Sigmoid colon (tissue), 7 donors: ENCODE measurements around the gene ABHD16B. TPM values are rescaled to one million over a fixed set of nuclear protein-coding genes. Genes with fewer than 3 reads are reported as not detected.

Source experiments
- DNase-seq: peaks from one replicate; pipeline ENCODE4 v3.0.0-alpha.2; 2019
- H3K27ac ChIP-seq, 4 donors: fragments of 200-600 bp; sonication (generic); one replicate each; pipeline ENCODE4 v1.5.1; 2016 to 2019; ENCODE audit warnings: mild to moderate bottlenecking in 1 of 4
- H3K27me3 ChIP-seq, 3 donors: fragments of 200-600 bp; sonication (generic); one replicate each; pipeline ENCODE4 v1.5.1; 2019; ENCODE audit warnings: mild to moderate bottlenecking in 1 of 3
- H3K36me3 ChIP-seq, 4 donors: fragments of 200-600 bp; sonication (generic); one replicate each; pipeline ENCODE4 v1.5.1; 2016 to 2019
- H3K4me1 ChIP-seq, 4 donors: fragments of 200-600 bp; sonication (generic); one replicate each; pipeline ENCODE4 v1.5.1; 2017 to 2019
- H3K4me3 ChIP-seq, 4 donors: fragments of 200-600 bp; sonication (generic); one replicate each; pipeline ENCODE4 v1.5.1; 2017 to 2019; ENCODE audit warnings: mild to moderate bottlenecking in 2 of 4, moderate library complexity in 1 of 4
- H3K9me3 ChIP-seq, 4 donors: fragments of 200-600 bp in 3 of 4; sonication (generic) in 3 of 4; one replicate each; pipeline versions ENCODE4 v1.5.1 to v1.6.1; 2013 to 2019
- CTCF ChIP-seq, 4 experiments: fragments of 450-650 bp in 3 of 4; fragments of 200-600 bp in 1 of 4; IDR thresholded peaks; one replicate each; pipeline ENCODE4 v1.5.1; 2016 to 2019; ENCODE audit warnings: antibody characterized with exemption in 4 of 4, mild to moderate bottlenecking in 3 of 4, moderate library complexity in 2 of 4
- EP300 ChIP-seq, 4 donors: sonication (generic); formaldehyde crosslinking; IDR thresholded peaks; one replicate each; pipeline ENCODE4 v1.6.1; 2017; ENCODE audit warnings: antibody characterized with exemption in 4 of 4
- POLR2A ChIP-seq, 2 donors: fragments of 450-650 bp; IDR thresholded peaks; one replicate each; pipeline ENCODE4 v1.6.1; 2016; ENCODE audit warnings: antibody characterized with exemption in 2 of 2, mild to moderate bottlenecking in 2 of 2, moderate library complexity in 2 of 2
- POLR2AphosphoS5 ChIP-seq, 4 donors: sonication (generic); formaldehyde crosslinking; IDR thresholded peaks; one replicate each; pipeline ENCODE4 v1.6.1; 2017; ENCODE audit warnings: antibody characterized with exemption in 4 of 4
- WGBS, 2 donors: extraction: QIAGEN DNeasy Blood & Tissue Kit; methylation state at CpG; one replicate each; pipeline ENCODE4 v1.1.7; 2013; 5-methylcytosine and 5-hydroxymethylcytosine counted together
- intact Hi-C: fragments of 100-400 bp; cut with DNase I; formaldehyde crosslinking; loops from one replicate; pipeline ENCODE4 v1.15.1; 2023
- polyA plus RNA-seq, 3 donors: library from polyadenylated mRNA; stranded (reverse); fragments of 200-250 nt; gene quantifications; one replicate each; pipeline ENCODE4 v1.2.3, GENCODE V29; 2013
- small RNA-seq, 3 donors: library from RNA; depleted of rRNA; stranded (forward); fragments of <200 nt; gene quantifications; one replicate each; pipeline ENCODE3, GENCODE V24; 2016
- total RNA-seq, 4 donors: library from RNA; depleted of rRNA; stranded (reverse); fragments of >200 nt; gene quantifications; one replicate each; pipeline ENCODE4 v1.1.0, GENCODE V29; 2016
- donor health status: healthy with polysubstance abuse.
- donor health status: Bipolar disorder and iron deficiency.
- donor health status: healthy.

The ABHD16B gene
- total and polyA plus RNA-seq, 7 donors: 0.44 TPM; not detected in 6

DNA sequence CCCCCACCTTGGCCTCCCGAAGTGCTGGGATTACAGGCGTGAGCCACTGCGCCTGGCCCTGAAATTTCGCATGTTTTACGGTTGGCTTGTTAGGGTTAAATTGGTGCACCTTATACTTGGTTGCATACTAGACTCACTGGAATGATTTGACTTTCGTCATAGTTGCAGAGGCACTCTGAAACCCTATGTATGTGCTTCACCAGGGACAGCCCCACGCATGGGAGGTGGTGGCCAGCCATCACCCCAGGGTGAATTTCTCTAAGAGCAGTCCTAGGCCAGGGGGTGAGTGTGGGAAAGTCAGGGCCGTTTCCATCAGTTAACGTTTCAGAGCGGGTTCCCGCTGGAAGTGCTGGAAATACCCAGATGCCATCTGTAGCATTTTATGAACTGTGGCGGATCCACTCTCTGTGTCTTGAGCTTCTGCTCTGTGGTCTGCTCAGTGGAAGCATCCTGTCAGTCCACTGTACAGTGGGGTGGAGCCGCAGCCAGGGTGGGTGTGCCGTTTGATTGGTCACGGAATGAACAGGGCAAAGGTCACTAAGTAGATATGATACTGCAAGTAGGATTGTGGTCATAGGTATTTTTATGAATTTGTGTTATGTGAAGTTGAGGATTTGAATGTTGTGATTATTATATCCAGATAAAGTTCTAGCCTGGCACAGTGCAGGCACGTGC is 46.8 kb downstream of the ABHD16B start:
- Histone ChIP-seq H3K4me1 (peaks cover 0 to 18% (median 5%) of the 10 kb centered on the region in 4 donors), H3K27me3 (no peaks in the 10 kb centered on the region), H3K9me3 (no peaks in the 10 kb centered on the region), H3K36me3 (no peaks in the 10 kb centered on the region), H3K27ac (no peak overlapping the region), H3K4me3 (no peak overlapping the region)
- no peak for DNase-seq
- TF ChIP-seq POLR2A (IDR thresholded peaks at IDR 0.05) (no peak), CTCF (IDR thresholded peaks at IDR 0.05) (no peak), EP300 (IDR thresholded peaks at IDR 0.05) (no peak), POLR2AphosphoS5 (IDR thresholded peaks at IDR 0.05) (no peak)
- 35 to 70% methylated on average over 16 of the region's 16 CpGs for WGBS, 2 donors
- intact Hi-C loops: no loop called here

GRCh38 chr20:63911176-63911575 is 49.9 kb downstream of the ABHD16B start:
- intact Hi-C loops: no loop called here
- H3K9me3 ChIP-seq: no peaks in the 10 kb centered on the region
- H3K4me3 ChIP-seq: no peak overlapping the region
- H3K27ac ChIP-seq: no peak overlapping the region
- H3K36me3 ChIP-seq: no peaks in the 10 kb centered on the region
- TF ChIP-seq POLR2AphosphoS5 (IDR thresholded peaks at IDR 0.05): no peak
- TF ChIP-seq CTCF (IDR thresholded peaks at IDR 0.05): no peak
- no peak for TF ChIP-seq EP300 (IDR thresholded peaks at IDR 0.05)
- TF ChIP-seq POLR2A (IDR thresholded peaks at IDR 0.05): no peak
- 12 to 43% methylated on average over 12 of the region's 12 CpGs for WGBS, 2 donors
- no peaks in the 10 kb centered on the region for H3K27me3 ChIP-seq
- DNase-seq: no peak
- H3K4me1 ChIP-seq: peaks cover 0 to 25% (median 5%) of the 10 kb centered on the region in 4 donors

Small RNAs within 50 kb of the gene (small RNA-seq; reads per million reads assigned to genes)
- gene RNU1-134P: 0 to 0.11 (median 0.07) reads per million in 3 donors

Other genes with a start within 250 kb of the ABHD16B start
- gene GMEB2, start 234.4 kb upstream of the ABHD16B start, total RNA-seq: 1 to 10 TPM; 6.2 to 8.2 (median 8.0) TPM
- 10 to 100 TPM in 1 of 3 donors, 1 to 10 TPM in 2; 6.0 to 15.1 (median 7.4) TPM for gene GMEB2, start 234.4 kb upstream of the ABHD16B start, polyA plus RNA-seq
- 10 to 100 TPM; 14.6 to 22.1 (median 20.1) TPM for gene STMN3, start 208.1 kb upstream of the ABHD16B start, total RNA-seq
- gene STMN3, start 208.1 kb upstream of the ABHD16B start, polyA plus RNA-seq: 10 to 100 TPM in 1 of 3 donors, 1 to 10 TPM in 2; 1.8 to 25.2 (median 6.6) TPM
- gene RTEL1, start 203.2 kb upstream of the ABHD16B start, total RNA-seq: 10 to 100 TPM; 19.6 to 44.3 (median 31.4) TPM
- gene RTEL1, start 203.2 kb upstream of the ABHD16B start, polyA plus RNA-seq: 10 to 100 TPM in 1 of 3 donors, 1 to 10 TPM in 2; 3.6 to 22.4 (median 9.0) TPM
- 10 to 100 TPM in 1 of 4 donors, 1 to 10 TPM in 3; 1.8 to 45.5 (median 4.2) TPM for gene TNFRSF6B, start 164.8 kb upstream of the ABHD16B start, total RNA-seq
- gene TNFRSF6B, start 164.8 kb upstream of the ABHD16B start, polyA plus RNA-seq: 100 to 1,000 TPM in 1 of 3 donors, 1 to 10 TPM in 2; 1.2 to 186 (median 4.8) TPM
- 10 to 100 TPM; 26.8 to 38.7 (median 28.8) TPM for gene ARFRP1, start 153.5 kb upstream of the ABHD16B start, total RNA-seq
- 10 to 100 TPM; 39.1 to 70.2 (median 45.6) TPM for gene ARFRP1, start 153.5 kb upstream of the ABHD16B start, polyA plus RNA-seq
- gene ZGPAT, start 153.5 kb upstream of the ABHD16B start, total RNA-seq: 10 to 100 TPM; 18.5 to 22.5 (median 19.6) TPM
- gene ZGPAT, start 153.5 kb upstream of the ABHD16B start, polyA plus RNA-seq: 10 to 100 TPM; 24.0 to 44.9 (median 30.5) TPM
- 1 to 10 TPM; 4.6 to 7.8 (median 6.4) TPM for gene LIME1, start 124.8 kb upstream of the ABHD16B start, total RNA-seq
- 10 to 100 TPM in 1 of 3 donors, 1 to 10 TPM in 1, not detected in 1; 4.8 to 35.3 TPM for gene LIME1, start 124.8 kb upstream of the ABHD16B start, polyA plus RNA-seq
- gene SLC2A4RG, start 121.7 kb upstream of the ABHD16B start, total RNA-seq: 10 to 100 TPM; 25.2 to 78.2 (median 54.5) TPM
- gene SLC2A4RG, start 121.7 kb upstream of the ABHD16B start, polyA plus RNA-seq: 10 to 100 TPM; 19.7 to 33.0 (median 33.0) TPM
- 1 to 10 TPM; 3.4 to 5.3 (median 4.3) TPM for gene ZBTB46, start 30.2 kb upstream of the ABHD16B start, total RNA-seq
- 1 to 10 TPM in 1 of 3 donors, under 1 TPM in 2; 0.23 to 3.6 (median 0.60) TPM for gene ZBTB46, start 30.2 kb upstream of the ABHD16B start, polyA plus RNA-seq
- gene TPD52L2, start 3.8 kb downstream of the ABHD16B start, total RNA-seq: 100 to 1,000 TPM in 3 of 4 donors, 10 to 100 TPM in 1; 84.7 to 109 (median 104) TPM
- 10 to 100 TPM; 71.7 to 84.2 (median 74.5) TPM for gene TPD52L2, start 3.8 kb downstream of the ABHD16B start, polyA plus RNA-seq
- gene DNAJC5, start 33.6 kb downstream of the ABHD16B start, total RNA-seq: 10 to 100 TPM; 25.0 to 36.4 (median 31.2) TPM
- gene DNAJC5, start 33.6 kb downstream of the ABHD16B start, polyA plus RNA-seq: 10 to 100 TPM; 21.6 to 62.8 (median 41.6) TPM
- 10 to 100 TPM; 21.1 to 36.3 (median 24.9) TPM for gene UCKL1, start 94.9 kb downstream of the ABHD16B start, total RNA-seq
- gene UCKL1, start 94.9 kb downstream of the ABHD16B start, polyA plus RNA-seq: 10 to 100 TPM; 22.8 to 45.6 (median 26.1) TPM
- 10 to 100 TPM in 2 of 4 donors, 1 to 10 TPM in 2; 5.1 to 10.8 (median 9.0) TPM for gene ZNF512B, start 108.4 kb downstream of the ABHD16B start, total RNA-seq
- 1 to 10 TPM in 2 of 3 donors, under 1 TPM in 1; 0.23 to 5.5 (median 1.2) TPM for gene ZNF512B, start 108.4 kb downstream of the ABHD16B start, polyA plus RNA-seq
- gene SAMD10, start 118.1 kb downstream of the ABHD16B start, total RNA-seq: 1 to 10 TPM in 3 of 4 donors, under 1 TPM in 1; 0.68 to 8.3 (median 1.9) TPM
- gene SAMD10, start 118.1 kb downstream of the ABHD16B start, polyA plus RNA-seq: 1 to 10 TPM; 2.8 to 8.7 (median 4.2) TPM
- gene PRPF6, start 119.6 kb downstream of the ABHD16B start, total RNA-seq: 10 to 100 TPM; 42.3 to 52.1 (median 46.9) TPM
- 10 to 100 TPM; 23.4 to 59.9 (median 26.4) TPM for gene PRPF6, start 119.6 kb downstream of the ABHD16B start, polyA plus RNA-seq
- gene C20orf204, start 174.7 kb downstream of the ABHD16B start, total RNA-seq: 1 to 10 TPM in 1 of 4 donors, under 1 TPM in 3; under 0.01 to 1.1 (median 0.37) TPM
- 1 to 10 TPM in 1 of 3 donors, not detected in 2; 1.7 TPM for gene C20orf204, start 174.7 kb downstream of the ABHD16B start, polyA plus RNA-seq
- 1 to 10 TPM; 1.8 to 5.5 (median 3.8) TPM for gene SOX18, start 188.1 kb downstream of the ABHD16B start, total RNA-seq
- 10 to 100 TPM in 1 of 3 donors, 1 to 10 TPM in 1, under 1 TPM in 1; 0.69 to 11.9 (median 3.0) TPM for gene SOX18, start 188.1 kb downstream of the ABHD16B start, polyA plus RNA-seq
- 10 to 100 TPM; 41.7 to 50.5 (median 42.2) TPM for gene TCEA2, start 201.7 kb downstream of the ABHD16B start, total RNA-seq
- 10 to 100 TPM in 2 of 3 donors, 1 to 10 TPM in 1; 2.1 to 14.0 (median 11.4) TPM for gene TCEA2, start 201.7 kb downstream of the ABHD16B start, polyA plus RNA-seq
- 10 to 100 TPM in 2 of 4 donors, 1 to 10 TPM in 2; 7.5 to 12.3 (median 10.5) TPM for gene RGS19, start 218.0 kb downstream of the ABHD16B start, total RNA-seq
- 10 to 100 TPM; 11.1 to 22.0 (median 12.6) TPM for gene RGS19, start 218.0 kb downstream of the ABHD16B start, polyA plus RNA-seq
- gene OPRL1, start 218.6 kb downstream of the ABHD16B start, total RNA-seq: 1 to 10 TPM in 1 of 4 donors, under 1 TPM in 3; 0.71 to 2.2 (median 0.89) TPM
- 1 to 10 TPM in 1 of 3 donors, under 1 TPM in 1, not detected in 1; under 0.01 to 1.0 TPM for gene OPRL1, start 218.6 kb downstream of the ABHD16B start, polyA plus RNA-seq
- gene LKAAEAR1, start 222.9 kb downstream of the ABHD16B start, total RNA-seq: 1 to 10 TPM in 1 of 4 donors, not detected in 3; 1.5 TPM
- gene LKAAEAR1, start 222.9 kb downstream of the ABHD16B start, polyA plus RNA-seq: under 1 TPM in 1 of 3 donors, not detected in 2; 0.19 TPM
- not detected for gene NPBWR2, start 246.1 kb downstream of the ABHD16B start, total RNA-seq
- gene NPBWR2, start 246.1 kb downstream of the ABHD16B start, polyA plus RNA-seq: not detected